GM12891 (cell line): Measurements from ENCODE around the gene ABHD17C.

Source experiments
- PAX5 ChIP-seq: IDR thresholded peaks from 2 replicates; pipeline ENCODE4 v1.6.1; 2011; ENCODE audit warnings: low read length, moderate library complexity, mild to moderate bottlenecking; ENCODE audit not compliant: insufficient read depth, severe bottlenecking
- POLR2A ChIP-seq: IDR thresholded peaks from 2 replicates; pipeline ENCODE4 v1.6.1; 2011; ENCODE audit warnings: low read depth, low read length, control low read depth
- POLR2AphosphoS5 ChIP-seq: IDR thresholded peaks from 2 replicates; pipeline ENCODE4 v1.6.1; 2011; ENCODE audit warnings: low read depth, low read length, control low read depth
- SPI1 ChIP-seq: IDR thresholded peaks from 2 replicates; pipeline ENCODE4 v1.6.1; 2011; ENCODE audit warnings: low read depth, low read length, control low read depth
- TAF1 ChIP-seq: IDR thresholded peaks from 2 replicates; pipeline ENCODE4 v1.6.1; 2011; ENCODE audit warnings: low read depth, low read length, control low read depth

DNA sequence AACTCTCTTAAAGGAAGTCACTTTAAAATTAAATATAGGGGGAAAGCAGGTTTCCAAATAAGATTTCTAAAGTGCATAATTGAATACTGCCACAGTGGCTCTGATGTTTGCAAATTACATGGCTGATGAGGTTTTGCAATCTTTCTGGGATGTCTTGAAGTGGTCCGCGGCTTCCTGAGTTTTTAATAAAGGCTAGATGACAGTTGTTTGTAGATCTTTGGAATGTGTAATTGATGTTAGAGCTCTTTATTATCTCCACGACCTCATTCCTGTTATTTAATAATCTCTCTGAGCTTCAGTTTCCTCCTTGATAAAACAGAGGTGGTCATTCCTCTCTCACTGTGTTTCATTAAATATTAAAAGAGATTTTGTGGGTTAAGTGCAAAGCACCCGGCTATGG is 57.1 kb downstream of the ABHD17C start:
- TF ChIP-seq POLR2A: no peak
- no peak for TF ChIP-seq POLR2AphosphoS5
- TF ChIP-seq TAF1: no peak
- no peak for TF ChIP-seq SPI1
- no peak for TF ChIP-seq PAX5
